ENCODE data around the gene MRTFA.

The MRTFA gene

DNA sequence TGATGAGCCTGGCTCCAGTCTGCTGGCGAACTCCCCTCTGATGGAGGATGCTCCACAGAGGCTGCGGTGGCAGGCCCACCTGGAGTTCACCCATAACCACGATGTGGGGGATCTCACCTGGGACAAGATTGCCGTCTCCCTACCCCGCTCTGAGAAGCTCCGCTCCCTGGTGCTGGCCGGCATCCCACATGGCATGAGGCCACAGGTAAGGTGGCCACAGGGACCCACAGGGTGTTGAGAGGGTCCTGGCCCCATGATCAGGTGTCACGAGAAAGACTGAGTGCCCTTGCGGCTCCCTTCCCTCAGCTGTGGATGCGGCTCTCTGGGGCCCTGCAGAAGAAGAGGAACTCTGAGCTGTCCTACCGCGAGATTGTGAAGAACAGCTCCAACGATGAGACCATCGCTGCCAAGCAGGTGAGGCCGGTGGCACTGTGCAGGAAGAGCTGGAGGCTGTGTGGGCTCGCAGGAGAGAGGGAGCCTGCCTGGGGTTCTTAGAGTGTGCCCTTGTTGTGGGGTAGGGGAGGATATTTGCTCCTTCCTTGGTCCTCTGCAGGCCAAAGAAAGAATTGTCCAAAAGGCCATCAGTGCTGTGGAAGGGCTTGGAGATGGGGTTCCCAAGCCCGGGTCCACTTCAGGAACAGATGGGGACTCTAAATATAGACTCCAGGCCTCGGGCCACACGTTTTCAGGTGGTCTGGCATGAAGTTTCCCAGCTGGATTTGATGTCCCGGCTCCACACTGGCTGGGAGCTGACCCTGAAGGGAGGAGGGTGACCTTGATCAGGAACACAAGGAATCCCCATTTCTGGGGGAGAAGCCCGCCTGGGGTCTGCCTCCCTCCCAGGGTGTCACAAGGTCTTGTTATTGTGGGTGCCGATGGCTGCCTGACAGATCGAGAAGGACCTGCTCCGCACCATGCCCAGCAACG, 232.0 kb downstream of the MRTFA start:
- Histone ChIP-seq H3K27me3 (no peaks in the 10 kb centered on the region), H3K4me1 (ENCODE audit: control insufficient read depth in 1 of 2, insufficient read depth in 1 of 2, low read depth in 1 of 2, low read length in 1 of 2) (peaks cover 24 to 31% of the 10 kb centered on the region in 2 experiments), H3K36me3 (peaks cover 69% of the 10 kb centered on the region), H3K9me3 (no peaks in the 10 kb centered on the region), H3K27ac (peak overlapping the region; percentile 91), H3K4me3 (ENCODE audit: low read depth in 1 of 2, low read length in 1 of 2) (no peak overlapping the region)
- TF ChIP-seq, protein P1, sequence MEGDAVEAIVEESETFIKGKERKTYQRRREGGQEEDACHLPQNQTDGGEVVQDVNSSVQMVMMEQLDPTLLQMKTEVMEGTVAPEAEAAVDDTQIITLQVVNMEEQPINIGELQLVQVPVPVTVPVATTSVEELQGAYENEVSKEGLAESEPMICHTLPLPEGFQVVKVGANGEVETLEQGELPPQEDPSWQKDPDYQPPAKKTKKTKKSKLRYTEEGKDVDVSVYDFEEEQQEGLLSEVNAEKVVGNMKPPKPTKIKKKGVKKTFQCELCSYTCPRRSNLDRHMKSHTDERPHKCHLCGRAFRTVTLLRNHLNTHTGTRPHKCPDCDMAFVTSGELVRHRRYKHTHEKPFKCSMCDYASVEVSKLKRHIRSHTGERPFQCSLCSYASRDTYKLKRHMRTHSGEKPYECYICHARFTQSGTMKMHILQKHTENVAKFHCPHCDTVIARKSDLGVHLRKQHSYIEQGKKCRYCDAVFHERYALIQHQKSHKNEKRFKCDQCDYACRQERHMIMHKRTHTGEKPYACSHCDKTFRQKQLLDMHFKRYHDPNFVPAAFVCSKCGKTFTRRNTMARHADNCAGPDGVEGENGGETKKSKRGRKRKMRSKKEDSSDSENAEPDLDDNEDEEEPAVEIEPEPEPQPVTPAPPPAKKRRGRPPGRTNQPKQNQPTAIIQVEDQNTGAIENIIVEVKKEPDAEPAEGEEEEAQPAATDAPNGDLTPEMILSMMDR (IDR thresholded peaks at IDR 0.05), result no peak

DNA sequence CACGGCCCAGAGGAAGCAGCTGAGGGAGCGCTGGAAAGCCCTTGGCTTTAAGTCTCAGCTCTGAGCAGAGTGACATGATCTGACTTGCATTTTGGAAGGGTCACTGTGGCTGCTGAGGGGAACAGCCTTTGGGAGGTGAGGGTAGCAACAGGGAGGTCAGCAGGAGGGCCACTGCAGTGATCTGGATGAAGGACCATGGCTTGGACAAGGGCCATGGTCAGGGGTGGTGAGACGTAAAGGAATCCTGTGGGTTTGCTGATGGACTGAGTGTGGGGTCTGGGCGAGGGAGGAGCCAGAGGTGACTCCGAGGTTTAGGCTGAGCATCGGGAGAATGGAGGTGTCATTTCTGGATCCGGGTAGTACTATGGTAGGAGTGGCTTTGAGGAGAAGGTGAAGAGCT, 232.9 kb downstream of the MRTFA start:
- TF ChIP-seq, protein P1 (IDR thresholded peaks at IDR 0.05), result no peak
- peaks cover 33 to 40% of the 10 kb centered on the region in 2 experiments for H3K4me1 ChIP-seq (ENCODE audit: control insufficient read depth in 1 of 2, insufficient read depth in 1 of 2, low read depth in 1 of 2, low read length in 1 of 2)
- no peaks in the 10 kb centered on the region for H3K9me3 ChIP-seq
- peaks cover 61% of the 10 kb centered on the region for H3K36me3 ChIP-seq
- no peaks in the 10 kb centered on the region for H3K27me3 ChIP-seq
- H3K27ac ChIP-seq, result peak overlapping the region; percentile 91
- no peak overlapping the region for H3K4me3 ChIP-seq (ENCODE audit: low read depth in 1 of 2, low read length in 1 of 2)

DNA sequence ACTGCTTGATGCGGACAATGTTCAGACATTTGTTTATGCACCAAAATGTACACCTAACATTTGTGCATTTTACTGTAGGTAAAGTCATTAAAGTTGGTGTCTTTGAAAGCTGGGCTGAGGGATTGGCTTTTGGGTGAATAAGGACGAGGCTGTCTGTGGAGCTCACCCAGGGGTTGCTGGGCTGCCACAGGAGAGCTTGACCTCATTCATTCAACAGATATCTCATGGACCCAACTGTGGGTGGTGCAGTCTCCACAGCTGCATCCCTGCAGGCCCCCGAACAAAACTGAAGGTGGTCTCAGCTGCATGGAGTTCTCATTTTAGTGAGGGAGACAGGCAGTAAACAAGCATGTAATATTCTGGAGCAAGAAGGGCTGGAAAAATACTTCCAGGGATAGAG, 233.4 kb downstream of the MRTFA start:
- Histone ChIP-seq H3K4me3 (ENCODE audit: low read depth in 1 of 2, low read length in 1 of 2) (no peak overlapping the region), H3K27me3 (no peaks in the 10 kb centered on the region), H3K4me1 (ENCODE audit: control insufficient read depth in 1 of 2, insufficient read depth in 1 of 2, low read depth in 1 of 2, low read length in 1 of 2) (peaks cover 38 to 45% of the 10 kb centered on the region in 2 experiments), H3K9me3 (no peaks in the 10 kb centered on the region), H3K36me3 (peaks cover 55% of the 10 kb centered on the region), H3K27ac (peak overlapping the region; percentile 91)
- TF ChIP-seq, protein P1 (IDR thresholded peaks at IDR 0.05), result no peak

DNA sequence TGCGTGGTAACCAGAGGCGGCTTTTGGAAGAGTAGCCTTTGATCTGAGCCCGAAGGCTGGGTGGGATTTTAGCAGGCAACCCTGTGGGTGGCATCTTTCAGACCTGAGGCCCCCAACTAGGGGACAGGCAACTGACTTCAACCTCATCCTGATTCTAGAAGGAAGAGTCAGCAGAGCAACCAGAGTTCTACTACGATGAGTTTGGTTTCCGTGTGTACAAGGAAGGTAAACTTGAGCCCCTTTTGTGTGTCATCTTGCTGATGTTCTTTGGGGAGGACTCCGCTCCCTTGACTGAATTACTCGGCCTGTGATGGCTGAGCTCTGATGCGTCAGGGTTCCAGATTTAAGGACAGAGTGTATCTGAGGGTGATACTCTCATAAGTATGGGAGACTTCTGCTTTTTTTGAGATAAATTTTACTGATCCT, 234.5 kb downstream of the MRTFA start:
- H3K9me3 ChIP-seq, result no peaks in the 10 kb centered on the region
- H3K36me3 ChIP-seq, result peaks cover 44% of the 10 kb centered on the region
- no peaks in the 10 kb centered on the region for H3K27me3 ChIP-seq
- TF ChIP-seq, protein P1 (IDR thresholded peaks at IDR 0.05), result no peak
- H3K27ac ChIP-seq, result peak overlapping the region; percentile 91
- H3K4me3 ChIP-seq (ENCODE audit: low read depth in 1 of 2, low read length in 1 of 2), result no peak overlapping the region
- peaks cover 46 to 53% of the 10 kb centered on the region in 2 experiments for H3K4me1 ChIP-seq (ENCODE audit: control insufficient read depth in 1 of 2, insufficient read depth in 1 of 2, low read depth in 1 of 2, low read length in 1 of 2)

DNA sequence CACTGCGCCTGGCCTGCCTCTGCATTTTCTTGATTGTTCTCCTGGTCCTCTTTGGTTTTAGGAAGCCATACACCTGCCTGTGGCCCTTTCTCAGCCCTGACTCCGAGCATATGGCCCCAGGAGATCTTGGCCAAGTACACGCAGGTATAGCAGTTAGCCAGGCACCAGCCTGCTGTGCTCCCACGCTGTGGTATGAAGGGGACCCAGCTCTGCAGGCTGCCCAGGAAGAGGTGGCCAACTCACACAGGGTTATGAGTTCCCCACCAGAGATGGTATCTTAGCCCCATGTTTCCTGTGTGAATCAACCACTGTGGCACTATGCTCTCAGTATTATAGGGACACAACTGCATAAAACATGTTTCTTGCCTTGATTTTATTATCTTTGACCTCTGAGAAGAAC, 235.0 kb downstream of the MRTFA start:
- H3K27me3 ChIP-seq, result no peaks in the 10 kb centered on the region

More for the DNA sequence above, 235.0 kb downstream of the MRTFA start:
- H3K36me3 ChIP-seq, result peaks cover 39% of the 10 kb centered on the region
- no peak overlapping the region for H3K4me3 ChIP-seq (ENCODE audit: low read depth in 1 of 2, low read length in 1 of 2)
- TF ChIP-seq, protein P1 (IDR thresholded peaks at IDR 0.05), result no peak
- H3K9me3 ChIP-seq, result no peaks in the 10 kb centered on the region
- H3K27ac ChIP-seq, result peak overlapping the region; percentile 91
- H3K4me1 ChIP-seq (ENCODE audit: control insufficient read depth in 1 of 2, insufficient read depth in 1 of 2, low read depth in 1 of 2, low read length in 1 of 2), result peaks cover 50 to 58% of the 10 kb centered on the region in 2 experiments
